Smooth muscle cell (in vitro differentiated cells): Measurements from ENCODE around the gene SCGB3A1. TPM values are rescaled to one million over a fixed set of nuclear protein-coding genes. Genes with fewer than 3 reads are reported as not detected.

Source experiments
- DNase-seq: peaks from one replicate; lab custom pipeline; 2025; ENCODE audit not compliant: unreplicated experiment; lab: John Stamatoyannopoulos, UW
- H2AFZ ChIP-seq: fragments of 200-600 bp; sonication (generic); 2 replicates; pipeline ENCODE4 v1.6.0; 2016; ENCODE audit warnings: antibody characterized with exemption, low read depth, mild to moderate bottlenecking
- H3F3A ChIP-seq: fragments of 200-600 bp; sonication (generic); 2 replicates; pipeline ENCODE4 v1.6.0; 2017; ENCODE audit warnings: antibody characterized with exemption, low read depth
- H3K27ac ChIP-seq: fragments of 200-600 bp; sonication (generic); 2 replicates; pipeline ENCODE4 v1.5.1; 2016; ENCODE audit warnings: low read depth, mild to moderate bottlenecking
- H3K27me3 ChIP-seq: fragments of 200-600 bp; sonication (generic); 2 replicates; pipeline ENCODE4 v1.6.1; 2016; ENCODE audit warnings: low read depth, mild to moderate bottlenecking
- H3K36me3 ChIP-seq: fragments of 200-600 bp; sonication (generic); 2 replicates; pipeline ENCODE4 v1.5.1; 2016; ENCODE audit warnings: low read depth
- H3K4me1 ChIP-seq: fragments of 200-600 bp; sonication (generic); 2 replicates; pipeline ENCODE4 v1.5.1; 2016; ENCODE audit warnings: low read depth
- H3K4me2 ChIP-seq: fragments of 200-600 bp; sonication (generic); 2 replicates; pipeline ENCODE4 v1.6.0; 2016; ENCODE audit warnings: mild to moderate bottlenecking
- H3K4me3 ChIP-seq: fragments of 200-600 bp; sonication (generic); 2 replicates; pipeline ENCODE4 v1.5.1; 2016; ENCODE audit warnings: mild to moderate bottlenecking
- H3K79me2 ChIP-seq: fragments of 200-600 bp; sonication (generic); 2 replicates; pipeline ENCODE4 v1.6.0; 2016; ENCODE audit warnings: low read depth, mild to moderate bottlenecking
- H3K9ac ChIP-seq: fragments of 200-600 bp; sonication (generic); 2 replicates; pipeline ENCODE4 v1.6.0; 2016; ENCODE audit warnings: low read depth
- H3K9me3 ChIP-seq: fragments of 200-600 bp; sonication (generic); replicated peaks from 2 replicates; pipeline ENCODE4 v1.5.1; 2016; ENCODE audit warnings: low read depth
- H4K20me1 ChIP-seq: fragments of 200-600 bp; sonication (generic); 2 replicates; pipeline ENCODE4 v1.6.0; 2016; ENCODE audit warnings: low read depth
- WGBS: methylation state at CpG from one replicate; pipeline ENCODE4 v1.1.7; 2016; ENCODE audit warnings: low lambda C conversion rate; 5-methylcytosine and 5-hydroxymethylcytosine counted together
- polyA plus RNA-seq: library from polyadenylated mRNA; unstranded; fragments of >200 nt; fragmentation: Nextera tagmentation; extraction: Ambion mirVana; gene quantifications from 2 replicates; pipeline ENCODE4 v1.2.1, GENCODE V29; 2016
- total RNA-seq: library from RNA; depleted of rRNA; stranded (reverse); fragments of >200 nt; gene quantifications from 2 replicates; pipeline ENCODE4 v1.2.3, GENCODE V29; 2014
- TF ChIP-seq, protein P1 (sequence below): fragments of 200-600 bp; sonication (generic); IDR thresholded peaks from 2 replicates; pipeline ENCODE4 v1.5.1; 2017; ENCODE audit warnings: borderline replicate concordance, mild to moderate bottlenecking, antibody characterized with exemption; ENCODE audit not compliant: insufficient read depth, poor library complexity, severe bottlenecking

Gene SCGB3A1
- total and polyA plus RNA-seq, 2 experiments from 2014 or later = not detected

DNA sequence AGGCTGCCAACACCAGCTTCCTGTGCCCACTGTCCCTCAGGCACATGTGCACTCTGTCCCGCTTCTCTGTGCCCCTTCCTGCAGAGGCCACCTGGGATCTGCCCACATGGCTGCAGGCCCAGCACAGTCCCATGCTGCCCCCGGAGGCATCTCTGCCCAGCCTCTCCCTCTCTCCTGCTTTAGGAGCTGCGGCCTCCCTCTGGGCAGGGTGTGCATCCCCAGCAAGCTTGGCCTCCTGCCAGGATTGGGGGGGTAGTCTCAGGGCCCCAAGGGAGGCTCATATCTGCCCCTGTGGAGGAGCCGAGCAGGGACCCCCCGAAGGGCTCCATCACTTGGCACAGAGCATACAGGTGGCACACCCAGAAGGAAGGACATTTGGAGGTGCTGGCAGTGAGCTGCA lies 33.3 kb upstream of the SCGB3A1 start:
- H2AFZ ChIP-seq = no peak overlapping the region
- H3K4me2 ChIP-seq = no peak overlapping the region
- H3K27ac ChIP-seq = no peak overlapping the region
- WGBS = 91% methylated on average over 5 of the region's 5 CpGs
- no peaks in the 10 kb centered on the region for H3K36me3 ChIP-seq
- no peak overlapping the region for H3K9ac ChIP-seq
- H3K27me3 ChIP-seq = peaks cover 10% of the 10 kb centered on the region
- H3K4me3 ChIP-seq = no peak overlapping the region
- H3K9me3 ChIP-seq = no peaks in the 10 kb centered on the region
- TF ChIP-seq, protein P1, sequence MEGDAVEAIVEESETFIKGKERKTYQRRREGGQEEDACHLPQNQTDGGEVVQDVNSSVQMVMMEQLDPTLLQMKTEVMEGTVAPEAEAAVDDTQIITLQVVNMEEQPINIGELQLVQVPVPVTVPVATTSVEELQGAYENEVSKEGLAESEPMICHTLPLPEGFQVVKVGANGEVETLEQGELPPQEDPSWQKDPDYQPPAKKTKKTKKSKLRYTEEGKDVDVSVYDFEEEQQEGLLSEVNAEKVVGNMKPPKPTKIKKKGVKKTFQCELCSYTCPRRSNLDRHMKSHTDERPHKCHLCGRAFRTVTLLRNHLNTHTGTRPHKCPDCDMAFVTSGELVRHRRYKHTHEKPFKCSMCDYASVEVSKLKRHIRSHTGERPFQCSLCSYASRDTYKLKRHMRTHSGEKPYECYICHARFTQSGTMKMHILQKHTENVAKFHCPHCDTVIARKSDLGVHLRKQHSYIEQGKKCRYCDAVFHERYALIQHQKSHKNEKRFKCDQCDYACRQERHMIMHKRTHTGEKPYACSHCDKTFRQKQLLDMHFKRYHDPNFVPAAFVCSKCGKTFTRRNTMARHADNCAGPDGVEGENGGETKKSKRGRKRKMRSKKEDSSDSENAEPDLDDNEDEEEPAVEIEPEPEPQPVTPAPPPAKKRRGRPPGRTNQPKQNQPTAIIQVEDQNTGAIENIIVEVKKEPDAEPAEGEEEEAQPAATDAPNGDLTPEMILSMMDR = no peak
- no peaks in the 10 kb centered on the region for H3F3A ChIP-seq
- DNase-seq = no peak
- no peaks in the 10 kb centered on the region for H3K4me1 ChIP-seq
- no peaks in the 10 kb centered on the region for H4K20me1 ChIP-seq
- no peaks in the 10 kb centered on the region for H3K79me2 ChIP-seq

DNA sequence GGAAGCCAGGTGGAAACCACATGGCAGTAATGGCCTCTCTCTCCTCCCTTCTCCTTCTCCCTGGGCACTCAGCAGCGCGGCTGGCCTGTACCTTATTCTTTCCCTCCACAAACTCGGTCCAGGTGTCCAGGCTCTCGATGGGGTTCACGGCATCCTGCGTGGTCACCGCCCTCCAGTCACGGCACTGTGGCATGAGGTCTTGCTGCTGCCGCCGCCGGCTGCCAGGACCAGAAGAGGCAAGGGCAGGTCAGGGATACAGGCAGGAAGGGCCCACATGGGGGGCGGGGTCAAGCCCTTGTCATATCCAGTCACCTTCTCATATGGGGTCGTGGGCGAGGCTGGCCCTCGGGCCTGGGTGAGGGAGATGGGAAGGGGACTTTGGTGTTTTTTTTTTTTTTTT lies 32.5 kb upstream of the SCGB3A1 start:
- Histone ChIP-seq H2AFZ (no peak overlapping the region), H3K9ac (no peak overlapping the region), H3K36me3 (no peaks in the 10 kb centered on the region), H4K20me1 (no peaks in the 10 kb centered on the region), H3K79me2 (no peaks in the 10 kb centered on the region), H3K9me3 (no peaks in the 10 kb centered on the region), H3K4me2 (no peak overlapping the region), H3K27ac (no peak overlapping the region), H3K4me3 (no peak overlapping the region), H3K4me1 (no peaks in the 10 kb centered on the region), H3F3A (no peaks in the 10 kb centered on the region), H3K27me3 (peaks cover 15% of the 10 kb centered on the region)
- no peak for DNase-seq
- WGBS = 98% methylated on average over 15 of the region's 15 CpGs
- TF ChIP-seq, protein P1 = no peak

DNA sequence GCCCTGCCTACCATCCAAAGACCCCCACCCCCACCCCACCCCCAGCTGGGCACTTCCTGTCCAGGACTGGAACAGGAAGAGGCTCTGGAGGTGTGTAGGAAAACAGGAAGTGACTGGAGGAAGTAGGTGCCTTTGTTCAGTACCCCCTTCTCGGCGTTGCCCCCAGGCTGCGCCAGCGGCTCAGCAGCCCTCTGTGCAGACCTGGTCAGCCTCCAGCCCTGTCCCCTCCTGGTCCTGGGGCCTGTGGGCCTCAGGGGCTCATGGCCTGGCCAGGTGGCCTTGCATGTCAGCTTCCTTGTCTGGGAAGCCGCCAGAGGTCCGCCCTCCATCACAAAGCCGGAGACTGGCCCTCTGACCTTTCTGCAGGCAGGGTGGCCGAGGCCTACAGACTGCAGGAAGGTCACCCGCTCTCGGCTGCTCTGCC lies 32.1 kb upstream of the SCGB3A1 start:
- Histone ChIP-seq H2AFZ (no peak overlapping the region), H4K20me1 (no peaks in the 10 kb centered on the region), H3K27me3 (peaks cover 15% of the 10 kb centered on the region), H3K9ac (no peak overlapping the region), H3K36me3 (no peaks in the 10 kb centered on the region), H3K9me3 (no peaks in the 10 kb centered on the region), H3K4me2 (no peak overlapping the region), H3F3A (no peaks in the 10 kb centered on the region), H3K27ac (no peak overlapping the region), H3K79me2 (no peaks in the 10 kb centered on the region), H3K4me1 (no peaks in the 10 kb centered on the region), H3K4me3 (no peak overlapping the region)
- WGBS = 98% methylated on average over 10 of the region's 10 CpGs
- TF ChIP-seq, protein P1 = no peak
- DNase-seq = no peak

DNA sequence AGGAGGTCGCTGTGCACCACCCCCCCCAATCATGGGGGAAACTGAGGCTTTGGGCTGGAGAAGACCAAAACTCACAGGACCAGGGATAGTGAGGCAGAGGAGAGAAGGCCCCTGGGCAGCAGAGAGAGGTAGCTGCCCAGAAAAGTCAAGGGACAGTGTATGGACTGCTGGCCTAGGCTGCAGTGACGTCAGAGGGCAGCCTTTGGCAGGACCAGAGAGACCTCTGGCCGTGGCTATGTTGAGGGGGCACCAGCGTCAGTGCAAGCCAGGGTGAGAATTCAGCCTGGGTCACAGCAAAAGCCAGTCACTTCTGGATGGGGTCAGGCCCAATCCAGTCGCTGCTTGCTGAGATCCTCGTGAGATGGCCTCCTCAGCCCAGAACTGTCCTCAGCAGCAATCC lies 31.6 kb upstream of the SCGB3A1 start:
- WGBS = 91% methylated on average over 6 of the region's 6 CpGs
- Histone ChIP-seq H3K27me3 (peaks cover 15% of the 10 kb centered on the region), H3K4me2 (no peak overlapping the region), H3K4me1 (no peaks in the 10 kb centered on the region), H2AFZ (no peak overlapping the region), H3K27ac (no peak overlapping the region), H3K36me3 (no peaks in the 10 kb centered on the region), H3K79me2 (no peaks in the 10 kb centered on the region), H3F3A (no peaks in the 10 kb centered on the region), H3K4me3 (no peak overlapping the region), H4K20me1 (no peaks in the 10 kb centered on the region), H3K9ac (no peak overlapping the region), H3K9me3 (no peaks in the 10 kb centered on the region)
- no peak for DNase-seq
- TF ChIP-seq, protein P1 = no peak
